Measurements from ENCODE around the gene MKI67.
"Not testable (repeated sequence)": the region's sequence is repeated elsewhere in the genome, so short reads cannot be mapped to it uniquely, and the experiment has no call there.

MKI67 gene

DNA sequence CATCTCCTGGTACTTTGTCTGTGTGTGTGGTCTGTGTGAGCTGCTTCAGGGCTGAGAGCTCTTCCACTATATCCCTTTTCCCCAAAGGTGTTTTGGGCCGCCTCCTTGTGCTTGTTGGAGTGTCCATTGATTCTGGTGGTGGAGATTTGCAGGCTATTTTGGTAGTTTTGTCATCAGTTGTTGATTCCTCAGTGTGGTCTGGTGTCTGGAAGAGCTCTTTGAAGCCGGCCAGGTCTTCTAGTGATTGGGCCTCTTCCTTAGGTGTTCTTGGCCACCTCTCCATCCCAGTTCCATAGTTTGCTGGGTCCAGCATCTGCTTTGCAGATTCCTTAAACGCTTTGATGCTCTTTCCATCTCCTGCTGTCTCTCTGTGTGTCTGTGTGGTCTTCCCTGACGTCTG is 20.8 kb downstream of the MKI67 start:
- no peak for DNase-seq

DNA sequence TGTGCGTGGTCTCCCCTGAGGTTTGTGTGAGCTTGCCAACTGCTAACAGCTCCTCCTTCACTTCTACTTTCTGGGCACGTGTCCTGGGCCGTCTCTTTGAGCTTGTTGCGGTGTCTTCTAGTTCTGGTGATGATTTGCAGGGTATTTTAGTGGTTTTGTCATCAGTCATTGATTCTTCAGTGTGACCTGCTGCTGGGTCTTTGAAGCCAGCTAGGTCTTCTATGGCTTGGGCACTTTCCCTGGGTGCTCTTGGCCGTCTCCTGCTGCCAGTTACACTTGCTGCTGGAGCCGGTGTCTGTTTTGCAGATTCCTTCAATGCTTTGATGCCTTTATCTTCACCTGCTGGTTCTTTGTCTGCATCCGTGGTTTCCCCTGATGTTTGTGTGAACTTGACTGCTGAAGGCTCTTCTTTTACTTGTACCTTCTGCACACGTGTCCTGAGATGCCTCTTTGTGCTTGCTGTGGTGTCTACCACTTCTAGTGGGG is 23.0 kb downstream of the MKI67 start:
- peak; percentile 37 to 50 for DNase-seq

DNA sequence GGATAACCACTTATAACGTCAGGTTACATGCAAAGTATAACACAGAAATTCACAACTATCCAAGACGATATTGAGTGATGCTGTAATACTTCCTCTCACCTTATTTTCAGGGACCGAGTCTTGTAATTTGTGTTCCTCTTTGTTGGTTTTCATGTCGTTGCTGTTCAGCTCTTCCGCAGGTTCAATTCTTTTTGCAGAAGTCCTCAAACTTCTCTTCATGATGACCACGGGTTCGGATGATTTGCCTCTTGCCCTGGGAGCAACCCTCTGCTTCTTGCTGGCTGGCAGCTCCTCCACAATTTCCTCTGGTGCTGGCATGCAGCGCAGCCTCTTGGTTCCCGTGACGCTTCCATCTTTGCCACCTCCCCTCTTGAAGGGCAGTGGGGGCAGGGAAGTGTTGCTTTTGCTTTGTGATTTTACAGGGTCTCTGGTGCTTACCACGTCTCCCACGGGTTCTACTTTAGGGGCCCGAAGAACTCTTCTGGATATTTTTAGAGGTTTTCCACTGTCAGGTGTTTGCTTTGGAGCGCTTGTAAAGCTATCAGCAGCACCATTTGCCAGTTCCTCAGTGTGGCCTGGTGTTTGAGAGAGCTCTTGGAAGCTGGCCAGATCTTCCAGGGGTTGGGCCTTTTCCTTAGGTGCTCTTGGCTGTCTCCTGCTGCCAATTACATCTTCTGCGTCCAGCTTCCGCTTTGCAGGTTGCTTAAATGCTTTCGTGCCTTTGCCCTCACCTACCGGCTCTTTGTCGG is 23.6 kb downstream of the MKI67 start:
- no peak for DNase-seq

DNA sequence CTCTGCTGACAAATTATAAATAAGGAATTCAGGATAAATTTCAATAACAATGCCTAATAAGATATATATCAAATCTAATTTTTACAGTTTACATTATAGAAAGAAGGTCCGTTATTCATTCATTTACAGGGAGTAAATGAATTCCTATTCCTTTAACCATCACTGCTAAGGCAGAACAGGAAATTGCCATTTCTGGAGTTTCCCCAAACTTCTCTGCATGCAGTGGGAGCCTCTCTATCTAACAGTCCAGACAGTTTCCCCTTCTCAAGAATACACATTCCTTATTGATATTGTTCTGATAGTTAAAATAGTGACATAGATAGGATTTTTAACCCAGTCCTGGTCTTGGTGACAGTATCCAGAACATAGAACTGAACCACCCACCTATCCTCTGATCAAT is 24.3 kb downstream of the MKI67 start:
- no peak for DNase-seq

DNA sequence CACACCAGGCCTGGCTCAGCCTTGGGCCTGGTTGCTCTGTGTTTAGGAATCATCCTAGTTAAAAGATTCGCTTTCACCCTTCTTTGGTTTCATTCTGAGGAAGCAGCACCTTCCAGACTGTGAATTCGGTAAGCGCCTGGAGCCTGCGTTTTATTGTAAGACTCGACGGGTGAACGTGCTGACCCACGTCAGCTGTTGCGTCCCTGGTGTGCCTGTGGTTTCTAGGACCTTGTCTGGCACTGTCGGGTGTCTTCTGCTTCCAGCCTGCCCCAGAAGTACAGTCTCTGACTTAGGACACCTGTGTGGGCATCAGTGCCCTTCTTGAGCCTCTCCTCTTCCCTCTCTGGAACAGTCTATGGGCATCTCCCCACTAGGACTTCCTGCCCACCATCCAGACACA is 26.3 kb downstream of the MKI67 start:
- DNase-seq, result no peak

DNA sequence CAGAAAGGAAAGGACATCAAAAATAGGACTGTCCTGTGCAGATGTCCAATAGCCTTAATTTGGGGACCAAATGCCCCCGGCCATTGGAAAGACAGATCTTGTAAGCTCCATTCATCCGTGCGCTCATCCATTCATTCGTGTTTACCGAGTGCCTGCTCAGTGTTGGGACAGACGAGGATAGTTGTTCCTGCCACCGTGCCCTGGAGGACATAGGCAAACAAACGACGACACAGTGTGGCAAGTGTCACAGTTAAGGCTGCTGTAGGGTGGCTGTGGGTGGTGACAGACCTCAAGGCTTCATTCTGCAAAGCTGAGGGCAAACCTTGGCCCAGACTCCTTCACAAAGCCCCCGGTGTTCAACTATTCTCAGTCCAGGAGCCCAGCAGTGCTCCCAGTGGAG is 27.6 kb downstream of the MKI67 start:
- no peak for DNase-seq

DNA sequence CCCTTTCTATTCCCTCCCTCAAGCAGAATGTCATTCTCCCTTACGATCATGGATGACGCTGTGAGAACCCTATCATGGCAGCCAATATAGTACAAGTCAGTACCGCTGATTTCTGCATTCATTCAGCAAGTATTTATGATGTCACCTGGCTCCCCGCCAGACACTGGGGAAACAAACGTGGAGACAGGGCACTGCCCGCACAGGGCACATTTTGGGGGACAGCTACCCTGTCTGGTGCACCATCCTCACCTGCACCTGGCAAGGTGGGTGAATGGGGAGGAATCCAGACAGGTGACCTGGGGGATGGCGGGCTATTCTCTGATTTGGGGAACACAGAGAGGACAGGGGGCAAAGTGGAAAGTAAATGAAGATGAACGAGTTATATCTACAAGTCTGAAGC is 28.4 kb downstream of the MKI67 start:
- DNase-seq, result no peak

DNA sequence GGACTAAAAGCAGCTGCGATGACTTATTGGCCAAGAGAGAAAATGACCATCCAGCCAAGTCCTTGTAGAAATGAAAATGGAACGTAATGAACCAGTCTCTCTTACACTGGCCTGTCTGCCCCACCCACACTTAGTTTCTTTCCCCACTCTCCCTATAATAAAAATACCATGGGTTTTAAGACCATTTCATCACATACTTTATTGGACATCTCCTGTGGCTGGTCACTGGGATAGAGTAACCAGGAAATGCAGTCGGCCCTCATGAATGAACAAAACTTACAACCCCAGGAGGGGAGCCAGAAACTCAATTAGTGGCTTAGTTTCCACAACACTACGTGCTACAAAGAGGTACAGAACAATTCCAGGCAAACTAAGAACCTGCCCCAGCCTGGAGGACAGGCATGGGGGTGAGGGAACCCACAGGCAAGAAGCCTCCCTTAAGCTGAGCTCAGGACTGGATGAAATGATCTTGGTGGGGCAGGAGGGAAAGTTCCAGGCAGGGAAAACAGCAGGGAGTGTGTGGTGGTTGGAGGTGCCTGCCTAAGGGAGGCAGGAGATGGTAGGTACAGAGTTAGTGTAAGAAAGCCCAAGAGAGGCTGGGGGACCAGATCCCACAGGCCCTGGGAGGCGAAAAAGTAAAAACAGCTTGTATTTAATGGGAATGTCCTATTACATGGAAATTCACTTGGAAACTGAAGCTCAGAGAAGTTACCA is 29.6 kb downstream of the MKI67 start:
- no peak for DNase-seq

DNA sequence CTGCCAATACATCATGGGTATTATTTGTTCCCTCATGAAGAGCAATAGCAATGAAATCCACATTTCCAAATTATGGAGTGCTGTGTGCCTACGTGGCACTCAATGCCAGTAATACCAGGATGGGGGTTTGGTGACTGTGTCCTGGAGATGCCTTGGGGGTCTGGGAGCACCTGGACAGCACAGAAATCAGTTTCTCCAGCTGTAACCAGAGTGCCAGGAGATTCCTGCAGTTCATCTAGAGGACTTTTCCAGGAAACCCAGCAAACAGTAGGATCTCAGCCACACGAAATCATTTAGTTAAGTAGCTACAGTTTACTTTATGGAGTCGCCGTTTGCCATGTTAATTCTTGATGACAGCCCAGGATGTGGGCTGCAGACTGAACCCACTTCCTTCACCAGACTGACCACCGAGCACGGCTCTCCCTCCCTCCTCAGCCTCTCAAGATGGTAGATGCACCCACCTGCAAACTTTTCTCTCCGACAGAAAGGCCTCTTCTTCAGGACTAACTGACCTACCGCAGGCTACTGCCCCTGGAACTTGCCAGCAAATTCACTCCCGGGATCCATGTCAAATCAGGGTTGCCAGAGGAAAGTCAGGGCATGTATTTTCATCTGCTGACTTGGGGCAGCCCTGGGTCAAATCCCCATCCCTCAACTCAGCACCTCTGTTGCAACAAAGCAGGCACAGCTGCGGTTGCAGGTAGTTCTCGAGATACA is 30.3 kb downstream of the MKI67 start:
- peak in 1 of 2 donors; percentile 33 for DNase-seq

DNA sequence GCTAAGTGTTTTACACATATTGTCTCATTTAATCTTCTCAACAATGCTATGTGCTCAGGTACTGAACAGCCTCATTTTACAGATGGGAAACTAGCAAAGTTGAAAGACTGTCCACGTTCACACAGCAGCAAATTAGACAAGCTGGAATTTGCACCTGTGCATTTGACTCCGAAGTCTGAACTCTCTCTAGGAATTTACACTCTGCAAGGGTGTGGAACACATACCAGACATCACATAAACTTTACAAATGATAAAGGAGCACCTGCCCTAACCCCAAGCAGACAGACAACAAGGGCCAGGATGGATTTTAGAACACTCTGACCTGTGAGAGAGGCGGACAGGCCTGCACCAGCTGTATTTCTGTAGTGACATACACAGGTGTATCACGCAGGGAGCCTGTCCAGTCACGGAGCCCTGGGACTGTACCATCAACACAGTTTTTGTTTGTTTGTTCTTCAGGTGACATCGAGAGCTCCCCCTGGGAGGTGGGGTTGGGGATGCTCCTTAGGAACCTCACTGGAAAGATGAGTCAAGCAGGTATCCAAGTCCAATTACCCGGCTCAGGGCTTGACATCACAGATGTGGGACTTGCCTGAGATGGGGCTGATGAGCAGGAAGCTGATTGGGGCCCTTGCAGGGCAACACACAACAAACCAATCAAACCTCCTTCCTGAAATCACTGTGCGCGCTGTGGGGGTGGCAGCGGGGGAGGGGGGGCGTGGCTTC is 31.0 kb downstream of the MKI67 start:
- DNase-seq, result peak; percentile 58 to 59

DNA sequence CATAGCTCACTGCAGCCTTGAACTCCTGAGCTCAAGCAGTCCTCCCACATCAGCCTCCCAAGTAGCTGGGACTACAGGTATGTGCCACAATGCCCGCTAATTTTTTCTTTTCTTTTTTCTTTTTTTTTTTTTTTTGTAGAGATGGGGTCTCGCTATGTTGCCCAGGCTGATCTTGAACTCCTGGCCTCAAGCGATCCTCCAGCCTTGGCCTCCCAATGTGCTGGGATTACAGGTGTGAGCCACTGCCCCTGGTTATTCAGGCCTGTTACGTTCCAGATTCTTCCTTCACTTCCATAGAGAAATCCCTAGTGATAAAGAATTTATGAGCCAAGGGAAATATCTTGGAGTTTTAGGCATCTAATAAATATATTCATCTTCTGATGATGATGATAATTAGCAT is 31.6 kb downstream of the MKI67 start:
- not testable (repeated sequence) for DNase-seq

DNA sequence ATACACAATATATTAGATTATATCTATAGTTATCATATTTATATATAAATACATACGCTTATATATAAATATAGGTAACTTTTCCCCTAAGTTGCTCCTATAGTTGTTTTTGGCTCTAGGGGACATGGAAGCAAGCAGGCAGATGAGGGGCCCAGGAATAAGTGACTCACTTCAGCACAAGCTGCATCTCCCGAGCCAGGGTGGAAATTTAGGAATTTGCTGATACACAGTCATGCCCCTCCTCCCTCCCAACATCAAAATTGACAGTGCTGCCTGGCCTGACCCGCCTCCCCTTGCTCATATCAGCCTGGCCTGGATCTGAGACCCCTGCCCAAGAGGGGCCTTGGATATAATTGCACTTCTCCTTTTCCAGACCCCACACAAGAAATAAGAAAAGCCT is 33.8 kb downstream of the MKI67 start:
- DNase-seq, result no peak

DNA sequence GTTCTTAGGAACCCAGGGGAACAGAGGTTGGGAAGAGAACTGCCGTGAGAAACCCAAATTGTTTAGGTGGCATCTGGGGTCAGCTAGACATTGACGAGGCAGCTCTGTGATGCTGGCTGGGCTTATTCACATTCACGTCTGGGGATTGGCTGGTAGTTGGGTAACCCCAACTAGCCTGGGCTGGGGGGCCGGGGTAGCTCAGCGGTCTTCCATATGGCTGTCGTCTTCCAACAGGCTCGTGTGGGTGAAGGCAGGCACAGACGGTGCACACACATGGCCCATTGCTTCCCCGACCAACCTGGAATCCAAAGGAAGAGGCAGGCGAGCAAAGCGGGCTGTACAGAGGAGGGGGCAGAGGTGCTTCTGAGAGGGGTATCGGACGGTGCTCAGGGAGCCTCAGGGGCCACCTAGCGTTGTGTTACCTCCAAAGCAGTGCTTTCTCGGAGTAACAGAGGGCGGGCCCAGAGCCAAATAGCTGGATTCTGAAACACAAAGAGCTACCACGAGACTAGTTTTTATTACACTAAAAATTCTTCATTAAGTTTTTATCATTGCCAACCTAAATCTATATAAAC is 34.5 kb downstream of the MKI67 start:
- no peak for DNase-seq

DNA sequence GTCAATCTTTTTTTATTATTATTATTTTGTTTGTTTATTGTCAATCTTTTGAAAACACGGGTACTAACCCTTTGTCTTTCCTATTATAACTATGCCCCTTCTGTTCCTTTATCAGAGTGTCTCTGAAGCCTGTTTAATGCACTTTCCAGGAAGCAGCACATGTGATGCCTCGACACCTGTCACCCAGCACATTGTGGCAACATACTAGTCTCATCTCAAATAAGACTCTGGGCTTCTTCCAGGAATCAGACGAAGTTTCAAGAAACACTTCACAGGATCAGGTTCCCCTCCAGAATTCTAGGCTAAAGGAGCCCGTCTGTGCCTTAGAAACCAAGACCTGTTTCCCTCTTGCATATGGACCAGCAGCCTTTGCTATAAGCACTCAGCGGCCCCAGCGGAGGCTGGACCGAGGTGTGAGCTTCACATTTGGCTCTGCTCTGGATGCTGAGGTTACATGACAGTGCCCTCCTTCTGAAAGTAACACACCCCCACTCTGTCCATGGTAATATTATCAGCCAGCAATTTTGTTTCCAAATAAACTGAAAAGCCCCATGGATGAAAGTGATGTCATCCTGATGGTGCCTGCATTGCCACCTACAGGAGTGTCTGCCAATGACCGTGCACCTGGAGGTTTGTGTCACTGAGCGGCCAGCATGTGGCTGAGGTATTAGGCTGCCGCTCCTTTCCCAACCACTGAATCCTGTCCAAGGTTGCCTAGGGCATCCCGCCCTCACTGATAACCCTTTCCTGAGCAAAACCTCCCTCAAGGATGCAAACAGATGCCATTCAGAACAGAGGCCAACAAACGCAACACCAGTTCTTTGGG is 38.1 kb downstream of the MKI67 start:
- no peak for DNase-seq

DNA sequence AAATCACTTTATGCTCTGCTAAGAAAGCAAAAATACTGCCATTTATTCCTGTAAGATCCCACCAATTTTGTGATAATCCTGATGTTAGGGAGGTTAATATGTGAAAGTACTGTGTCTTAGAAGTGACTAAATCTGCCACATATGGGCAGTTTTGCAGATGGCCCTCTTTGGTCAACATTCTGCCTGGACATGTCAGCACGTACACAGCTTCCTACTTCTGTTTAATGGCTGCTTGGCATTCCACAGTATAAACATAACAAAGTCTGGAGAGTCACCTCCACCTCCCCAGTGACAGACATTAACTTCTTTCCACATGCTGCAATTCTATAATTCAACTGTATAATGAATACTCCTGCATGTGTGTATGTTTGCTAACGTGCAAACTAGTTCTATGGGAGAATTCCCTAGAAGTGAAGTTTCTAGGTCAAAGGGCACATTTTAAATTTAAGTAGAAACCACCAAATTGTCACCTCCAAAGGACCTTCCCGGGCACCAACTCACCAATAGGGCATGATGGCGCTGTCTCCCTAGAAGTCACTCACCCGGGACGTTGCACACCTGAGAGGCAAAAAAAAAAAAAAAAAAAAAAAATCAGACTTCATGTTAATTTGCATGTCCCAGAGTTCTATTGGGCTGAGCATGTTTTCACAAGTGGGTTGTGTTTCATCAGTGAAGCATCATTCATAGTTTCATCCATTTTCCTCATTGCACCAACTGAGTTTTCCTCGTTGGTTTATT is 38.9 kb downstream of the MKI67 start:
- DNase-seq, result no peak

DNA sequence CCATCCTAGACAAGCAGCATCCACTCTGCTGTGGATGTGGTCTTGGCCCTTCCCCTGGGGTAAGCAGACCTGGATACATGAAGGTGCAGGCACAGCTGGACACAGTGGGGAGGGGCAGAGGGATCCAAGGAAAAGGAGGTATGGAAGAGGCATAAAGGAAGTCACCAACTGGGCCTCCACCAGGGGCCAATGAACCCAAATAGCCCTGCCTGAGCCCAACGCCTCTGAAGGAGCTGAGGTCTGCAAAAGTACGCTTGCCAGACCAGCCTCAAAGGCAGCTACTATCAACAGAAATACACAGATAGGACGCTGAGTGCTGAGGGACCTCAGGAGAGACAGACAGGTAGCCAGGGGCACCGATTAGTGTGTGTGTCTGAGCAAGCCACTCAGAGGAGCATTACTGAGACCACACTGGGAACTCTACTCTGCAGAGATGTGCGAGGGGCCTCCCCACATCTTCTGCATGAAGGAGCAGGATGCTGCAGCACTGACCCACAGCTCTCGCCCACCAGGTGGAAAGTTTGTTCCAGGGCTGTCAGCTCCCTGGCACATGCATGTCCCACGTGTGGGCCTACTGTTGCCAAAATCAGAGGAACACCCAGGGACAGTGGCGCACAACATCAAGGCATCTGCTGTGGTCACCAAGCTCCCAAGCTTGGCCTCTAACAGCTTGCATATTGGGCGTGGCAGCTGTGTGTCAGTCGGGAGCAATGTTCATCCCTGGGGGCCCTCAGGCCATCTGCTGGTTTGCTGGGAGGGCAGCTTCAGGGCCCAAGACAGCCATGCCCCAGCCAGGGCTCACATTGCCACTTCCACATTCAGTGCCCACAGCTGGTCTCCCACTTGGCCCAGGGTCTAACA is 40.0 kb downstream of the MKI67 start:
- no peak for DNase-seq

DNA sequence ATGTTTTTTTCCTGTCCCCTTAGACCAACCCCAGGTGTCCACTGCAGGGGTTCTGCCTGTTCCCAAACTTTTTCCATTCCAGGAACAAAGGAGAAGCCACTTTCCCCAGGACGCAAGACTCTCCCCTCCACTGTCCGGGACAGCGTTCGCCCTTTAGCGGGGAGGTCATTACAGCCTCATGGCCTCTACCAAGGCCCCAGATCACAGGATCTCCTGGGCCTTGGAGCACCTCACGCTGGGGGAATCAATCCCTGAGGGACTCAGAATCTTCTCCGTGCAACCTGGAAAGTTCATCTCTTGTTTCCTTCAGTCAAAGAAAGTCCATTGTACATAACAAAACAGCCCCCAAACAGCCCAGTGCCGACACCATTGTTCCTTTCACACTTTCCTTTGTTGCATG is 41.2 kb downstream of the MKI67 start:
- DNase-seq, result no peak

DNA sequence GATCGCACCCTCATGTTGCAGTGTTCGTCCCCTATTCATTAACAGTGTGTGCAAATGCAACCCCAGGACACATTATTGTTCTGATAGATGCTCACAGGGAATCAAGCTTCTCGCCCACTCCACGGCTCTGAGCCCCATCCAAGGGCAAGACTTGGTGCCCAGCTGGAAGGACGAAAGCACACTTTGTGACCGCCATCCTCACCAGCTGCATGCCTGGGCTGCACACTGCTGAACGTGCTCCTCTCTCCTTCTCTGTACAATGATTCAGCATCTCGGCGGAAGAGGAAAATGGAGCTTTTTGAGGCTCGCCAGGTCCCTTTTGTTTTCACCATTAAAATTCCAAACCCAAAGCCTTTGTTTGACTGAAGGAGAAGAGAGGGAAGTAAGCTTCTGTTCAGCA is 41.9 kb downstream of the MKI67 start:
- DNase-seq, result no peak

DNA sequence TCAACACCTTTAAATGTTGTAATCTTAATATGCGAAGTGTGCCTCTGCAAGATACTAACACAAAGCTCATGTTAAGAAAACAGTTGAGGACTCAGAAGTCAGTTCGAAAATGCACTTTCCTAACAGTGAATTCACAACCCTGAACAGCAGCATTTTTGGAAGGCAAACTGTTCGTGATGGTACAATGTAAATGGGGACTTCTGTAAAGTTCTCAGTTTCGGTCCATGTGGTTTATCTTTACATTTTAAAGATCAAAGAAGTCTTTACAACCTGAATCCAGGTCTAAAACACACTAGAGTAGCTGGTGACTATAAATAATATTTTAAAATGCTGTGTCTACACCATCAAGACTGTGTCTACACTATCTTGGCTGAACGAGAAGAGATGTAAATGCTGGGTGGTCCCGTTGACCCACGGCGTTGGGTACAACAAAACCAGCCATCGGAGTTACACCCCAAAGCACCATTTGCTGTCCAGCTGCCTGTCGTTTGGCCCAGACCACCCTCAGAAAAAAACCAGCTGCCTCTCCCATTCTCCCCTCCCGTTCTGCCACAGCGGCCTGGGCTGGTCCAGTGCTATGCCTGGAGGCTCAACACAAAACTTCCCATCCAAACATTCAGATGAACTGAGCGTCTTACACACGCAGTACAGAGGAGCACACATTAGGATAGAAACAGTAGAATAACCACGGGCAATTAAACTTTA is 42.9 kb downstream of the MKI67 start:
- no peak for DNase-seq

All from CD4-positive, alpha-beta T cell treated with Interleukin-4 for 1 hour (primary cell).